Endothelial cell (in vitro differentiated cells): ENCODE measurements around the gene RANBP3L. TPM values are rescaled to one million over a fixed set of nuclear protein-coding genes. Genes with fewer than 3 reads are reported as not detected.
"Not testable (repeated sequence)": the region's sequence is repeated elsewhere in the genome, so short reads cannot be mapped to it uniquely, and the experiment has no call there.

Experiments used
- DNase-seq: peaks from one replicate; pipeline ENCODE4 v3.0.0; 2021; ENCODE audit warnings: low spot score
- H3K27ac Mint-ChIP-seq: one replicate; pipeline ENCODE4 v1.8.0; 2021; ENCODE audit warnings: mixed read lengths, inconsistent platforms; ENCODE audit not compliant: unreplicated experiment
- H3K27me3 Mint-ChIP-seq: one replicate; pipeline ENCODE4 v1.8.0; 2021; ENCODE audit warnings: mild to moderate bottlenecking, moderate library complexity, mixed read lengths, inconsistent platforms; ENCODE audit not compliant: unreplicated experiment
- H3K36me3 Mint-ChIP-seq: one replicate; pipeline ENCODE4 v1.8.0; 2021; ENCODE audit warnings: mild to moderate bottlenecking, low read depth, mixed read lengths, inconsistent platforms; ENCODE audit not compliant: unreplicated experiment
- H3K4me1 Mint-ChIP-seq: one replicate; pipeline ENCODE4 v1.8.0; 2021; ENCODE audit warnings: mild to moderate bottlenecking, mixed read lengths, inconsistent platforms; ENCODE audit not compliant: unreplicated experiment
- H3K4me3 Mint-ChIP-seq: one replicate; pipeline ENCODE4 v1.8.0; 2021; ENCODE audit warnings: mild to moderate bottlenecking, mixed read lengths, inconsistent platforms; ENCODE audit not compliant: unreplicated experiment
- H3K9me3 Mint-ChIP-seq: one replicate; pipeline ENCODE4 v1.8.0; 2021; ENCODE audit warnings: mixed read lengths, inconsistent platforms; ENCODE audit not compliant: unreplicated experiment
- CTCF ChIP-seq: fragments of 200-600 bp; sonication (generic); IDR thresholded peaks from one replicate; pipeline ENCODE4 v1.5.0; 2021; ENCODE audit warnings: antibody characterized with exemption; ENCODE audit not compliant: unreplicated experiment
- total RNA-seq: library from RNA; stranded (reverse); fragmentation: NEBNext Ultra II Directional; extraction: Animal tissue kit (Norgen Biotek cat#: 25700); gene quantifications from one replicate; pipeline ENCODE4 v1.2.1, GENCODE V29; 2021; ENCODE audit not compliant: unreplicated experiment

The RANBP3L gene
- total RNA-seq, 1 donor from 2014 or later = not detected

GRCh38 chr5:36334315-36334714 is 32.6 kb upstream of the RANBP3L start:
- peaks cover 4% of the 10 kb centered on the region for H3K27me3 Mint-ChIP-seq
- H3K27ac Mint-ChIP-seq = no peak overlapping the region
- no peaks in the 10 kb centered on the region for H3K9me3 Mint-ChIP-seq
- H3K4me3 Mint-ChIP-seq = no peak overlapping the region
- H3K36me3 Mint-ChIP-seq = no peaks in the 10 kb centered on the region
- no peak for TF ChIP-seq CTCF
- H3K4me1 Mint-ChIP-seq = no peaks in the 10 kb centered on the region
- no peak for DNase-seq

GRCh38 chr5:36332720-36333119 is 31.0 kb upstream of the RANBP3L start:
- H3K27ac Mint-ChIP-seq, H3K36me3 Mint-ChIP-seq, DNase-seq, H3K27me3 Mint-ChIP-seq, H3K4me3 Mint-ChIP-seq, H3K4me1 Mint-ChIP-seq, H3K9me3 Mint-ChIP-seq: not testable (repeated sequence)

- Mint-ChIP-seq H3K27ac (no peak overlapping the region), H3K27me3 (peaks cover 5% of the 10 kb centered on the region)
Measured at GRCh38 chr5:36325196-36325595, 23.5 kb upstream of the RANBP3L start.

GRCh38 chr5:36323926-36324781 is 22.5 kb upstream of the RANBP3L start:
- H3K9me3 Mint-ChIP-seq = no peaks in the 10 kb centered on the region
- H3K4me3 Mint-ChIP-seq = no peak overlapping the region
- DNase-seq = no peak
- no peak for TF ChIP-seq CTCF
- H3K4me1 Mint-ChIP-seq = no peaks in the 10 kb centered on the region
- no peak overlapping the region for H3K27ac Mint-ChIP-seq
- H3K27me3 Mint-ChIP-seq = peaks cover 5% of the 10 kb centered on the region
- H3K36me3 Mint-ChIP-seq = no peaks in the 10 kb centered on the region

More at GRCh38 chr5:36325196-36325595, 23.5 kb upstream of the RANBP3L start:
- no peak for TF ChIP-seq CTCF
- Mint-ChIP-seq H3K9me3 (no peaks in the 10 kb centered on the region), H3K36me3 (no peaks in the 10 kb centered on the region), H3K4me1 (no peaks in the 10 kb centered on the region), H3K4me3 (no peak overlapping the region)
- no peak for DNase-seq

- H3K36me3 Mint-ChIP-seq = no peaks in the 10 kb centered on the region
- H3K27me3 Mint-ChIP-seq = peaks cover 1% of the 10 kb centered on the region
- no peaks in the 10 kb centered on the region for H3K4me1 Mint-ChIP-seq
- no peaks in the 10 kb centered on the region for H3K9me3 Mint-ChIP-seq
- no peak overlapping the region for H3K27ac Mint-ChIP-seq
- no peak for DNase-seq
- no peak for TF ChIP-seq CTCF
- H3K4me3 Mint-ChIP-seq = no peak overlapping the region
Measured at GRCh38 chr5:36312953-36313672, 11.4 kb upstream of the RANBP3L start.
